ENCODE results near the gene COL9A3.

DNA sequence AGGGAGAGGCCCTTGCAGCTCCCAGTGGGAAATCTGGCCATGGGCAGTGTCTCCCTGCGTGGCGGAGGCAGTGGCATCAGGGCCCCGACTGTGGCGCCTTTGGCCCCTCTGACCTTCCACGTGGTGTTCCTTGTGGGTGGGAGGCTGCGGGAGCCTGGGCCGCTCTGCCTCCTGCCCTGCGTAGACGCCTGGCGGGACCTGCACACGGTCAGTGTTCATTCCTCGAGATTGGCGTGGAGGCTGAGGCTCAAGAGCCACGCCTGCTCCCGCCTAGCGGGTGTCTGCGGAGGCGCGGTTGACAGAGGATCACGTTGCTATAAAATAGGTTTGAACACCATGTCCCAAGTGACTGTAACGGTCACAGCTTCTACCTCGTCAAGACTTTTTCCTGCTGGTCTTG, 14.0 kb downstream of the COL9A3 start:
- TF ChIP-seq CTCF (IDR thresholded peaks at IDR 0.05; ENCODE audit: low read length): no peak
- no peak for TF ChIP-seq EZH2phosphoT487 (IDR thresholded peaks at IDR 0.05; ENCODE audit: low read length)
- TF ChIP-seq EZH2 (optimal IDR thresholded peaks at IDR 0.05; ENCODE audit: low read depth, low read length): no peak

Measured in MM.1S (cell line).